HepG2 (cell line): ENCODE results near the gene TK1. TPM values are rescaled to one million over a fixed set of nuclear protein-coding genes. Genes with fewer than 3 reads are reported as not detected.

ENCODE experiments used
- AHDC1 ChIP-seq: sonication (generic); formaldehyde crosslinking; IDR thresholded peaks from 2 replicates; pipeline ENCODE4 v1.5.1; 2020; ENCODE audit warnings: mild to moderate bottlenecking, missing genetic modification reagents, borderline replicate concordance
- CREBL2 ChIP-seq: sonication (generic); formaldehyde crosslinking; IDR thresholded peaks from 2 replicates; pipeline ENCODE4 v1.8.1; 2023; ENCODE audit warnings: missing genetic modification reagents, mild to moderate bottlenecking, borderline replicate concordance
- FLYWCH1 ChIP-seq: sonication (generic); formaldehyde crosslinking; IDR thresholded peaks from 2 replicates; pipeline ENCODE4 v1.8.1; 2023; ENCODE audit warnings: mild to moderate bottlenecking, missing genetic modification reagents
- FOXO1 ChIP-seq: sonication (generic); formaldehyde crosslinking; IDR thresholded peaks from 2 replicates; pipeline ENCODE4 v1.4.0; 2020; ENCODE audit warnings: missing genetic modification reagents
- HDAC6 ChIP-seq: fragments of 200-600 bp; sonication (generic); IDR thresholded peaks from 2 replicates; pipeline ENCODE4 v1.7.0; 2017; ENCODE audit warnings: mild to moderate bottlenecking, antibody characterized with exemption, low read length, low read depth
- JUN ChIP-seq: sonication (generic); formaldehyde crosslinking; IDR thresholded peaks from 2 replicates; pipeline ENCODE4 v1.4.0; 2020; ENCODE audit warnings: mild to moderate bottlenecking, missing genetic modification reagents
- KLF15 ChIP-seq: sonication (generic); formaldehyde crosslinking; IDR thresholded peaks from 2 replicates; pipeline ENCODE4 v1.8.1; 2023; ENCODE audit warnings: borderline replicate concordance, mild to moderate bottlenecking, inconsistent platforms, missing genetic modification reagents, mixed read lengths
- MIER2 ChIP-seq: IDR thresholded peaks from 2 replicates; pipeline ENCODE4 v1.6.1; 2016; ENCODE audit warnings: missing biosample characterization, missing genetic modification reagents
- MYC ChIP-seq: sonication (generic); formaldehyde crosslinking; IDR thresholded peaks from 2 replicates; pipeline ENCODE4 v1.9.0; 2021; ENCODE audit warnings: missing genetic modification reagents, borderline replicate concordance
- SMC3 ChIP-seq: IDR thresholded peaks from 2 replicates; pipeline ENCODE4 v1.6.1; 2011; ENCODE audit warnings: low read length, improper control_type of control experiment
- SPEN ChIP-seq: sonication (generic); formaldehyde crosslinking; IDR thresholded peaks from 2 replicates; pipeline ENCODE4 v1.5.1; 2020; ENCODE audit warnings: low read depth, mild to moderate bottlenecking, missing genetic modification reagents
- THAP9 ChIP-seq: sonication (generic); formaldehyde crosslinking; IDR thresholded peaks from 2 replicates; pipeline ENCODE4; 2020; ENCODE audit warnings: missing genetic modification reagents, mild to moderate bottlenecking, borderline replicate concordance
- ZSCAN20 ChIP-seq: sonication (generic); formaldehyde crosslinking; IDR thresholded peaks from 2 replicates; pipeline ENCODE4 v1.4.0; 2020; ENCODE audit warnings: missing genetic modification reagents, mild to moderate bottlenecking, borderline replicate concordance
- ZSCAN5A ChIP-seq: sonication (generic); formaldehyde crosslinking; IDR thresholded peaks from 2 replicates; pipeline ENCODE4 v1.8.0; 2022; ENCODE audit warnings: mild to moderate bottlenecking, missing genetic modification reagents, borderline replicate concordance
- polyA plus RNA-seq, 8 experiments: library from polyadenylated mRNA; depleted of rRNA in 3 of 8; stranded (reverse) in 7 of 8; unstranded in 1 of 8; fragments of >200 nt; fragmentation: Illumina TruSeq in 4 of 8; extraction: Trizol in 4 of 8; gene quantifications; 2 replicates each; pipeline versions ENCODE4 v1.2.1 to v1.2.3, GENCODE V29; 2011 to 2016; ENCODE audit warnings: low read depth in 4 of 8, missing spikeins in 1 of 8, mixed read lengths in 1 of 8; ENCODE audit not compliant: insufficient read depth in 1 of 8
- total RNA-seq, 5 experiments: library from RNA; depleted of rRNA; stranded (reverse); fragments of >200 nt; fragmentation: Illumina TruSeq; extraction: Trizol; gene quantifications; 2 replicates each; pipeline ENCODE4 v1.2.3, GENCODE V29; 2016; ENCODE audit warnings: low read depth in 1 of 5

The TK1 gene
- total and polyA plus RNA-seq, 2 of the 13 experiments (the other 11 are each of a cell fraction or from before 2014, with no cell fraction given), result 45.0 to 96.0 TPM

- no peak for TF ChIP-seq AHDC1 (CRISPR knock-in tag)
- peak; percentile 53; the same call in 1 of the 2 replicates for TF ChIP-seq THAP9 (CRISPR knock-in tag)
- peak; percentile 75 for TF ChIP-seq SPEN
- TF ChIP-seq ZSCAN20 (CRISPR knock-in tag), result peak; percentile 82; the same call in 1 of the 2 replicates
- no peak for TF ChIP-seq SMC3
- TF ChIP-seq KLF15 (CRISPR knock-in tag), result 0 out of 2 replicates have a peak, but pooled peaks have one; percentile 85
- TF ChIP-seq FLYWCH1, result no peak
- TF ChIP-seq MIER2 (CRISPR knock-in tag), result 0 out of 2 replicates have a peak, but pooled peaks have one; percentile 23
- TF ChIP-seq FOXO1, result no peak; the same call in 1 of the 2 replicates
- TF ChIP-seq HDAC6, result no peak
- TF ChIP-seq JUN, result no peak
- TF ChIP-seq CREBL2 (CRISPR knock-in tag), result no peak
- peak; percentile 85 for TF ChIP-seq MYC (CRISPR knock-in tag)
- TF ChIP-seq ZSCAN5A (CRISPR knock-in tag), result no peak
These were observed 41.9 kb downstream of the TK1 start (continued) for GRCh38 chr17:78144736-78145641.
